COLO829 (cell line): ENCODE results near the gene SIMC1.

Experiments
- DNase-seq: peaks from one replicate; pipeline ENCODE4 v3.0.0; 2012; ENCODE audit warnings: low spot score

SIMC1 gene

GRCh38 chr5:176364765-176365350 is 126.6 kb downstream of the SIMC1 start:
- no peak for DNase-seq

GRCh38 chr5:176365351-176366231 is 127.4 kb downstream of the SIMC1 start, which contains the start of gene ARL10:
Gene ARL10 (plus strand): TSS chr5:176365487. CDS start chr5:176365564, 77 bp downstream.
- DNase-seq, result no peak

GRCh38 chr5:176366232-176366894 is 128.1 kb downstream of the SIMC1 start:
- no peak for DNase-seq

- DNase-seq, result no peak
Measured at GRCh38 chr5:176368726-176369125, 130.5 kb downstream of the SIMC1 start.

- no peak for DNase-seq
Measured at GRCh38 chr5:176369934-176370711, 131.9 kb downstream of the SIMC1 start.

- DNase-seq, result no peak
Measured at GRCh38 chr5:176371621-176372539, 133.7 kb downstream of the SIMC1 start.

GRCh38 chr5:176373100-176373818 is 135.0 kb downstream of the SIMC1 start:
- DNase-seq, result no peak

GRCh38 chr5:176379881-176380280 is 141.7 kb downstream of the SIMC1 start:
- DNase-seq, result no peak

- no peak for DNase-seq
Measured at GRCh38 chr5:176381423-176381822, 143.2 kb downstream of the SIMC1 start.

GRCh38 chr5:176381979-176382378 is 143.8 kb downstream of the SIMC1 start:
- no peak for DNase-seq

- DNase-seq, result no peak
Measured at GRCh38 chr5:176382721-176383120, 144.5 kb downstream of the SIMC1 start.

- DNase-seq, result no peak
Measured at GRCh38 chr5:176383248-176383905, 145.2 kb downstream of the SIMC1 start.

- no peak for DNase-seq
Measured at GRCh38 chr5:176383961-176384360, 145.7 kb downstream of the SIMC1 start.

- DNase-seq, result no peak
Measured at GRCh38 chr5:176384366-176384930, 146.2 kb downstream of the SIMC1 start.

GRCh38 chr5:176384991-176385390 is 146.8 kb downstream of the SIMC1 start:
- no peak for DNase-seq

- no peak for DNase-seq
Measured at GRCh38 chr5:176386491-176386890, 148.3 kb downstream of the SIMC1 start.

- no peak for DNase-seq
Measured at GRCh38 chr5:176387384-176387925, 149.2 kb downstream of the SIMC1 start.

GRCh38 chr5:176388003-176388443 is 149.8 kb downstream of the SIMC1 start:
- DNase-seq, result peak; percentile 9
